NCI-H2107 (cell line): Measurements from ENCODE around the gene CRYZL1.

ENCODE experiments used
- DNase-seq: peaks from one replicate; lab custom pipeline; 2025; lab: John Stamatoyannopoulos, UW

Gene CRYZL1

GRCh38 chr21:33541105-33541711 is 100.3 kb downstream of the CRYZL1 start:
- no peak for DNase-seq

- no peak for DNase-seq
Measured at GRCh38 chr21:33540711-33541104, 100.8 kb downstream of the CRYZL1 start.

DNA sequence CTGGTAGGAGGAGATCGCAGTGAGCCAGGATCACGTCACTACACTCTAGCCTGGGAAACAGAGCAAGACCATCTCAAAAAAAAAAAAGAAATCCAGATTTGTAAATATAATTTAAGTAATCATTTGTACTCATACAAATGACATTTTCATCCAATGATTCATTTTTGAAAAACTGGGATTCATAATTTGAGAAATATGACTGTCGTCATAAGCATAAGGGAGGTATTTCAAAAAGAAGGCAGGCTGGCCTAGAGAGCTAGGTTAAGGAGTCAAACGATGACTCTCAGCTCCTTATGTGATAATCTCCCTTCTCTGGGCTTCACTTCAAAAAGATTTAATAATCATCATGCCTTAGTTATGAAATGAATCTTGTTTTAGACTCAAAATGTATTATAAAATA is 101.9 kb downstream of the CRYZL1 start:
- no peak for DNase-seq
